ENCODE data around the gene GRIA4.

- TF ChIP-seq ZNF114 (tag by site-specific recombination; IDR thresholded peaks at IDR 0.05) (no peak), ZNF629 (tag by site-specific recombination; IDR thresholded peaks at IDR 0.05) (no peak), CTCF (tag by site-specific recombination; IDR thresholded peaks at IDR 0.05) (no peak), KLF16 (tag by site-specific recombination; IDR thresholded peaks at IDR 0.05) (no peak), ZXDB (tag by site-specific recombination; IDR thresholded peaks at IDR 0.05) (no peak), ZNF416 (tag by site-specific recombination; IDR thresholded peaks at IDR 0.05) (no peak), ZBTB44 (tag by site-specific recombination; IDR thresholded peaks at IDR 0.05) (no peak), GLI4 (tag by site-specific recombination; IDR thresholded peaks at IDR 0.05) (no peak), TSHZ1 (tag by site-specific recombination; IDR thresholded peaks at IDR 0.05; ENCODE audit: borderline replicate concordance) (no peak), SALL2 (tag by site-specific recombination; IDR thresholded peaks at IDR 0.05; ENCODE audit: borderline replicate concordance) (no peak), ZNF776 (tag by site-specific recombination; IDR thresholded peaks at IDR 0.05; ENCODE audit: borderline replicate concordance) (no peak), ZBTB7A (tag by site-specific recombination; IDR thresholded peaks at IDR 0.05; ENCODE audit: low read depth) (no peak)
- TF ChIP-seq, protein P1, sequence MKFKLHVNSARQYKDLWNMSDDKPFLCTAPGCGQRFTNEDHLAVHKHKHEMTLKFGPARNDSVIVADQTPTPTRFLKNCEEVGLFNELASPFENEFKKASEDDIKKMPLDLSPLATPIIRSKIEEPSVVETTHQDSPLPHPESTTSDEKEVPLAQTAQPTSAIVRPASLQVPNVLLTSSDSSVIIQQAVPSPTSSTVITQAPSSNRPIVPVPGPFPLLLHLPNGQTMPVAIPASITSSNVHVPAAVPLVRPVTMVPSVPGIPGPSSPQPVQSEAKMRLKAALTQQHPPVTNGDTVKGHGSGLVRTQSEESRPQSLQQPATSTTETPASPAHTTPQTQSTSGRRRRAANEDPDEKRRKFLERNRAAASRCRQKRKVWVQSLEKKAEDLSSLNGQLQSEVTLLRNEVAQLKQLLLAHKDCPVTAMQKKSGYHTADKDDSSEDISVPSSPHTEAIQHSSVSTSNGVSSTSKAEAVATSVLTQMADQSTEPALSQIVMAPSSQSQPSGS (tag by site-specific recombination; IDR thresholded peaks at IDR 0.05; ENCODE audit: low read depth): no peak
Measured at GRCh38 chr11:105780781-105781525, 171.1 kb downstream of the GRIA4 start.

Measured in HEK293 (cell line).